T-helper 1 cell (primary cell): ENCODE measurements around the gene CBX2.

ENCODE experiments used
- DNase-seq, 5 donors: peaks; one replicate each; pipeline ENCODE4 v3.0.0-alpha.2; 2012 to 2020

CBX2 gene

DNA sequence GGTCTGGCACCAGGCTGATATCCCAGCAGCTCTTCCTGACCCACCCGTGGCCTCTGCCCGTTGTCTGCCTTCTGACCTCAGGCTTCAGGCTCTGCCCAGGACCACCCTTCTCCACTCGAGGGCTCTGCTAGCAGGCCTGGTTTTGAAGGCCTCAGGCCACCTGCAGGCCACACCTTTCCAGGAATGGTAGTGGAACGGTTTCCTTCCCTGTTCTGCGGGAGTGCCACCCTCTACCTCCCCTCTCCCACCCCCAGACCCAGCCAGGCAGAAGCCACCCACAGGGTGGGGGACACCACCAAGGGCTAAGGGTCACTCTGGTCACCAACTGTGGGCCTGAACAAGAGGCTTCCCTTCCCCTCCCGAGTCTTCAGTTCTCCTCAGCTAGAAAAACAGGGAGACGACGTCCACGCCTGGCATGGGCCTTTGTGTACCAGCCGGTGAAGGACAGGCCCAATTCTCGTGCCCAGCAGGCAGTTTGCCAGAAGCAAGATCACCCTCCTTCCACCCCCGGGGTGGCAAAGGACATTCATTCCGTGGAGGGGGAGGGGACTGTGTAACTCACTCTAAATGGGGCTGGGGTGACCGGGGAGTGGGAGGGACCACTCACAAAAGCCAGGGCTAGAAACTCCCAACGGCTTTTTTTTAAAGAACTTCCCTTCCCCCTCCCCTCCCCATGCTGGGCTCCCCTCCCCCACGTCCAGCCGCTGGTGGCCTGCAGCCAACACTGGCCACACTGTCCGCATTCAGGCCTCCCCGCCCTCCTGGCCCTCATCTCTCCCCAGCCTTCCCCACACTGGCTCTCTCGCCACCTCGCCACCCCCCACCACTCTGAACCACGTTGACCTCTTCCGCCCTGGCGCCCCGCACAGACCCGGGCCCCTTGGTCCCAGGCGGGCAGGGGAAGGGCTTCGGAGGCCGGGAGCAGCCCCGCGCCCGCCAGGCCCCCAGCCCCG is 53.6 kb downstream of the CBX2 start:
- DNase-seq: no peak

DNA sequence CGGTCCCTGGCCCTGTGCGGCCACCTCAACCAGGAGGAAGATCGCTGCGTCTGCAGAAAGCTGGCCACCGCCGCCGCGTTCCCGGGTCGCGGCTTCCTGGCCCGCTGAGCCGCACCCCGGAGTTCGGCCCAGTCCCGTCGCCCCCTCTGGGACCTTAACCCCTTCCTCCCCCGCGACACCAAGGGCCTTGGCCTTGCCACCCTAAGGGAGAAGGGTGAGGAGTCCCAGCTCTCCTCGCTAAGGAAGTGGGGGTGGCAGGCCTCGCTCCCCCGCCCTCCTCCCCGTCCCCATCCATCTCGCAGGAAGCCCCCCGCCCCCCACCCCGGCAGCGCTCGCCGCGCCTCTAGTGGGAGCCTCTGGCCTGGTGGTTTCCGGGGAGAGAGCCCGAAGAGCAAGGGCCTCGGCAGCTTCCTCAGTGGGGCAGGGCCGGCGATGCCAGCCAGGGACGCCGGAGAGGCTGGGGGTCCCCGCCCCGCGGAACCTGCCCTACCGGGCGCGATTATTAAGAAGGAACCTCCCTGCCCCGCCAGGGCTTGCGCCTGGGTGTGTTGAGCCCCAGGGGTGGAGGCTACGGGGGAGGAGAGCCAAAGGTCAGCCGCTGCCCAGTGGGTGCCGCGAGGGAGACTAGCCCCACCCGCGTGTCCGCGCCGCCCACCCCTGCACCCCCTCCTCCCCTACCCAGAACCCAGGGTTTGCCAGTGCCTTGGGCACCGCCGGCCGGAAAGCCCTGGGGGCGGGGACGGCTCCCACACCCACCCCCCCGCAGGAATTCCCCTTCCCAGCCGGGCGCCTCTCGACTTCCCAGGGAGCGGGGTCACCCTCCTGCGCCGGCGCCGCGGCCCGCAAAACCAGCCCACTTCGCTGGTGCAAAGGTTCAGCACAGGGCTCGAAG is 54.5 kb downstream of the CBX2 start:
- no peak for DNase-seq

DNA sequence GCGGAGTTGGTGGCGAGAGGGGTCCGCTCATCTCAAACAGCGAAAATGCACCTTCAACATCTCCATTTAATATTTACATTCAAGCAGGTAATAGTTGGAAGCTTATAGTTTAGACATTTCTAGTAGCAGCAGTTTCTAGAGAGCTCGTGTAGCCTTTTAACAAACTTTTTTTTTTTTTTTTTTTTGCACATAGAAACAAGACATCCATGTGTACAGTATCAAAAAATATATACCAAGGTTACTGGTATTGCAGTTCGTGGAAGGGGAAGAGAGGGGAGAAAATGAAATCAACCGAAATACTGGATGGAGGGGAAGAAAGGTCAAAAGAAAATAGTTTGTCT is 55.1 kb downstream of the CBX2 start:
- no peak for DNase-seq

DNA sequence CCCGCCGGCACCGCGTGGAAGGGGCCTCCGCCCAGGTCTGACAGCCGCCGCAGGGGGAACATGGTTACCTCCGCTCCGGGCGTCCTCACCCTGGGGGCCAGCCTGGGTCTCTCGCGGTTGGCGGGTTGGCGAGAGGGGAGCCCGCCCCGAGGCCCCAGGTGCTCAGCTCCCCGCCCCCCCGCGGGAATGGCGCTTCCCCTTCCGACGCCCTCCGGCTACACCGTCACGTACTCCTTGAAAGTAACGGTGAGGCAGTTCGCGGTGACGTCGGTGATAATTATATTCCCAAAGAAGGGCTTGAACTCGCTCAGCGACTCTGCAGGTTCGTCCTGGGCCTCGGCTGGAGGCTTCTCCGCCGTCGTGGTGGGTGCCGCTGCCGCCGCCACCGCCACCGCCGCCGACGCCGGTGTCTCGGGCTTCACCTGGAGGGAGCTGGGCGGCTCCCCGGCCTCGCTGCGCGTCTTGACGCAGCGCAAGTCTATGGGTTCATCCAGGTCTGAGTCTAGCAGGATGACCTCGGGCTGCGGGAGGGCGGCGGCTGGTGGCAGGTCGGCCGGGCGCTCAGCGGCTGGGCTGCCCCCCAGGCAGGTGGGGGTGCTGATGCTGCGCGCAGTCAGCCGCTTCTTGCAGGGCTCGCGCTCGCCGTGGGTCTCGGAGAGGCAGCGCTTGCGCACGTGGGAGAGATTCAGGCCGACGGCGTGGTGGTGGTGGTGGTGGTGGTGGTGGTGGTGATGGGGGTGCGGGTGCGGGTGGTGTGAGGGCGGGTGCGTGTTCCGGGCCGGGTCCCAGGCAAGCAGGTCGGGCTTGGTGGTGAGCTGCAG is 56.0 kb downstream of the CBX2 start:
- no peak for DNase-seq

DNA sequence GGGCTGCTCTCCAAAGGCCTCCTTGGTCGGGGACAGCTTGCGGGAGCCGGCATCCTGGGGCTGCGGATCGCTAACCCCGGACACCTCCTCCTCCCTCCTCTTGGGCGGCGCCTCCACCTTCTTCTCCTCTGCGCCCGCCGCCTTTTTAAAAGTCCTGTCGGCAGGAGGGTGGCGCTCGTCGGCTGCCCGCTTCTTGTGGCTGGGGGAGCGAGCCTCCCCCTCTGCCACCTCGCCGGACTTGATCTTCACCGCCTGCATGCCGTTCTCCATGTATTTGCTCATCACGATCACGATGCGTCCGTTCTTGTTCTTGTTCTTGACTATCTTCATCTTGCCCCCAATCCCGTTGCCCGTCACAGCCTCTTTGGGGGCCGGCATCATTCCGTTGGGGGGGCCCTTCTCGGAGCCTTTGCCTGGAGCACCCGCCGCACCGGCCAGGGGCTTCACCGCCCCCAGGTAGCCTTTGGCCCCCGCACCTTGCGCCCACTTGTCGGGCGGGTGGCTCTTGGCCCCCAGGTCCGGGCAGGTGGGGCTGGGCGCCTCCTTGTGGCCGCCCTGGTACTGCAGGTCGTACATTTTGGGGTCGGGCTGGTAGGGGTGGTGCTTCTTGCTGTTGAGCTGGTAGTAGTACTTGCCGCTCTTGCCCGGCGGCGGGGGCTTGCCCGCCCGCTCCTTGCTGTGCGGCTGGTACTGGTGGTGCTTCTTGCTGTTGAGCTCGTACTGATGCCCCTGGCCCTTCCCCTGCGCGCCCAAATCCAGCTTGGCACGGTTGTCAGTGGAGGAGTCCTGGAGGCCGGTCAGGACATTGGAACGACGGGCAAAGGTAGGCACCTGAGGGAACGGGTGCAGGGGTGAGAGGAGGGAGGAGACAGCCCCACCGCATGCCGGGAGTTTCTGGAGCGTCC is 56.9 kb downstream of the CBX2 start:
- DNase-seq: no peak

DNA sequence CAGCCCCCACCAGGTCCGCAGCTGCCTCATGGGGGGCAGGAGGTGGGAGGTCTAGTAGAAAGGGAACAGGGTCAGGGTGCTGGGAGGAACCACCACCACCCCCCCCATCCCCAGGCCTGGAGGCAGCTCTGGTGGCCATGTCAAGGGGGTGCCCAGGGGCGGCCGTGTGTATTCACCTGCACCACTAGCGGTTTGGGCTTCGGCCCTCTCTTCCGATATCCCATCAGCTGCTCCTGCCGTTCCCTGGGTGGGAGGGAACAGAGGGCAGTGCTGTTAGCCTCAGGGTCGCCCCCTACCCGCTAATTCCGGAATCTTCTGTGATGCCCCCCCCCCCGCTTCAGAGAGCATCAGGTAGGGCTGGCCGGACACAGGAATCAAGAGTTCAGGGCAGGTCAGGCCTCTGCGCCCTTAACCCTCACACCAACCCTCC is 57.5 kb downstream of the CBX2 start:
- no peak for DNase-seq

DNA sequence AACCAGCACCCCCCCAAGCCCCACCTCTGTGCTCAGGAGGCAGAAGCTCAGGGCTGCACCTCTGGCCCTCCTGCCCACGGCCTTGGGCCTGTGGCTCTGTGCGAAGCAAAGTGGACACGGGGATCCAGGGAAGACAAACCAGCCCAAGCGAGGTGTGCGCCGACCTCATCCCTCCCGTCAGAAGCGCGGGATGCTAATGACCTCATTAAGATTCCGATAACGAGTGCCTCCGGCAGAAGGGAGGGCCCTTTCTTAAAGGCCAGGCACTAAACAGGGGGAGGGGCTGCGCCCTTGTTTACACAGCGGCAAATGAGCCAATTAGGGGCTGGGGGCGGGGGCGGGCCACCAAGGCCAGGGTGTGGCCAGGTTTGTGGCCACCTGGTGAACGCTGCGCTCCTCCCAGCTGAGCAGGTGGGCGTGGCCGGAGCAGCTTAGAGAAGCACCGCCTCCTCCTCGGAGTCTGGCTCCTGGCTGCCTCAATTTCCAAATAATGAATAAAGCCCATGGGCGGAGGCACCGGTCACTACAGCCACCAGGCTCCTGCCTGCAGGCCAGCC is 58.1 kb downstream of the CBX2 start:
- DNase-seq: no peak

DNA sequence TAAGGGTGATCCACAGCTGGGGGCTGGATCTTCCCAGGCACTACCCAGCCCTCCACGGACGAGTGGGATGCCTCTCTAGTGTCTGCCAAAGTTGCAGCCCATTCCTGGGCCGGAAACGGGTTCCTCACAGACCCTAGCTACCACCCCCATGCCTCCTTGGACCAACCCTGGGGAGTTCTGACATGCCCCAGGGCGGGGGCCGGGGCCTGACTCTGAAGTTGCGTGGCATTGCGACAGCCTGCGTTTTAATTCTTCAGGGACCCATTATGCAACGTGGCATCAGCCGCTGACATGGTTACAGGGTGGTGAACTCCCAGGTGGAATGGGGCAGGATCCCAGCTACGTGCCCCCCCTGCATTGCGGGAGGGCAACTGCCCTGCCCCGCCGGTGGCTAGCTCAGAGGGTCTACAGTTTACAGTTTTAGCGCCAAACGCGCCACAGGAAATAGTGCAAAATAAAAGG is 58.6 kb downstream of the CBX2 start:
- DNase-seq: no peak

DNA sequence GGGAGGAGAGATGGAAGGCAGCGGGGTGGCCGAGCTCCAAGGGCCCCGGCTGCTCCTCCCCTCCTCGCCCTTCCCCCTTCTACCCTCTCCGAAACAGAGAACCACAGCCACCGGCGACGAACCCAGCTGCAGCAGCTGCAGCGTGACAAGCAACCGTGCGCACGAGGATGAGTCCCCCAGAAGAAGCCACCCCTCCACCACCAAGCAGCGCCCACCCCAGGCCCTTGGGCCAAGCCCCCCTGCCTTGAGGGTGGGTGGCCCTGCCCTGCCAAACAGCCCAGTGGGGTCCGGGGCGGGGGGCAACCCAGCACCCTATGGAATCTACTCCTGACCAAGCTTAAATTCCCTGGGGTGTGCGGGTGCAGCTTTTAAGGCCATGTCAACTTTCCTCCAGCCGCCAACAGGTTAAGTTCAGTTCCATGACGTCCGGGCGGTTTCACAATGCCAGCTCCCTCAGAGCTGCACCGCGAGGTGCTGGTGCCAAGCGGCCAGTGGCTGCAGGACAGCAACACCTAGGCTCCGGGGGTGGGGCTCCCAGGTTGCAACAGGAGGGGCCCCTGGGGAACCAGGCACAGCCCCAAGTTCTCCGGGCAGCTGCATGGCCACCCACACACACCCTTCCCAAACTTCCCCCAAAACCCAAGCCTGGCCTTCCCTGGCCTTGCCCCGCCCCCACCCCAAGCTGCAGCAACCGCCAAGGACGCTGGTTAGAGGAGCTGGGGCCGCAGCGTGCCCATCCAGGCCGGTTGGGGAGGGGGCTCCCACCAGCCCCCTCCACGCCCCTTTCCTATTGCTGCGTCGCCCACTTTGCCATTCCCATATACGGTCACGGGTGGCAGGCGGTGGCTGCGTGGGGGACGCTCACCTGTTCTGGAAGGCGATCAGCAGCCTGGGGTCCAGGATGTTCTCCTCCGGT is 59.3 kb downstream of the CBX2 start:
- peak in 1 of 5 donors; percentile 68 for DNase-seq
